HCT116 (cell line): Measurements from ENCODE around the gene SERINC3. TPM values are rescaled to one million over a fixed set of nuclear protein-coding genes. Genes with fewer than 3 reads are reported as not detected.

Experiments used
- ATAC-seq: fragments of 200-7000 bp; cut with Tn5 transposase; 2 replicates; pipeline ENCODE4 v1.9.1; 2020; ENCODE audit warnings: mild to moderate bottlenecking, moderate library complexity
- BruUV-seq: library from RNA; stranded (reverse); fragments of 400-500 nt; replicated peaks from 2 replicates; lab custom pipeline; 2021; lab: Mats Ljungman, UMichigan
- CTCF ChIA-PET: fragments of 300-600 bp; sonication (Branson Sonifier 250); formaldehyde crosslinking; loops from one replicate; lab custom pipeline; 2021; ENCODE audit warnings: antibody characterized with exemption; lab: Charles Lee
- POLR2A ChIA-PET: fragments of 300-600, 350-600 bp; sonication (Branson Sonifier 250); formaldehyde crosslinking; loops from one replicate; lab custom pipeline; 2021; ENCODE audit warnings: antibody characterized with exemption; lab: Charles Lee
- RAD21 ChIA-PET, 2 experiments: fragments of 300-600 bp; sonication (Branson Sonifier 250); formaldehyde crosslinking; loops; one replicate each; lab custom pipeline; 2023; ENCODE audit warnings: low total read pairs in 2 of 2; ENCODE audit not compliant: uncharacterized antibody in 2 of 2, unreplicated experiment in 2 of 2, low non-redundant PET in 1 of 2; lab: Charles Lee
- DNase-seq: peaks from one replicate; pipeline ENCODE4 v3.0.0-alpha.2; 2010; ENCODE audit warnings: low read depth, low spot score
- H2AFZ ChIP-seq: fragments of 200-600 bp; shearing (Covaris generic), sonication (generic); 2 replicates; pipeline ENCODE4 v1.6.1; 2017; ENCODE audit warnings: low read depth, mixed run types, mixed read lengths, antibody characterized with exemption, low read length; ENCODE audit not compliant: poor library complexity, severe bottlenecking
- H3K27ac ChIP-seq: 2 replicates; pipeline ENCODE4 v1.5.1; 2012; ENCODE audit warnings: low read depth, low read length
- H3K27me3 ChIP-seq: fragments of 200-600 bp; sonication (generic); 2 replicates; pipeline ENCODE4 v1.6.1; 2016; ENCODE audit warnings: mixed run types, low read length, mixed read lengths; ENCODE audit not compliant: insufficient read depth
- H3K36me3 ChIP-seq, 2 experiments: fragments of 200-500 bp in 1 of 2; fragments of 200-600 bp in 1 of 2; sonication (Bioruptor generic) in 1 of 2; sonication (generic) in 1 of 2; 2 replicates each; pipeline versions ENCODE4 v1.5.1 to v1.6.1; 2014 to 2016; ENCODE audit warnings: low read length in 2 of 2, inconsistent platforms in 1 of 2, mixed read lengths in 1 of 2, mixed run types in 1 of 2; ENCODE audit not compliant: insufficient read depth in 2 of 2, control insufficient read depth in 1 of 2
- H3K4me1 ChIP-seq, 2 experiments: fragments of 200-600 bp in 1 of 2; sonication (generic) in 1 of 2; 2 replicates each; pipeline versions ENCODE4 v1.5.1 to v1.6.1; 2012 to 2017; ENCODE audit warnings: low read length in 2 of 2, inconsistent platforms in 1 of 2, mild to moderate bottlenecking in 1 of 2, mixed read lengths in 1 of 2, mixed run types in 1 of 2, moderate library complexity in 1 of 2; ENCODE audit not compliant: insufficient read depth in 2 of 2, control insufficient read depth in 1 of 2
- H3K4me2 ChIP-seq: fragments of 200-600 bp; sonication (generic); 2 replicates; pipeline ENCODE4 v1.6.1; 2017; ENCODE audit warnings: mixed run types, low read length, mixed read lengths
- H3K4me3 ChIP-seq, 2 experiments: fragments of 200-600 bp in 1 of 2; sonication (generic) in 1 of 2; replicated peaks in 1 of 2; 2 replicates each; pipeline ENCODE4 v1.5.1; 2011 to 2016; ENCODE audit warnings: low read length in 2 of 2, control low read depth in 1 of 2, low read depth in 1 of 2, mild to moderate bottlenecking in 1 of 2, mixed read lengths in 1 of 2, mixed run types in 1 of 2
- H3K79me2 ChIP-seq: fragments of 200-600 bp; sonication (generic); 2 replicates; pipeline ENCODE4 v1.6.1; 2017; ENCODE audit warnings: mild to moderate bottlenecking, mixed run types, low read length, moderate library complexity, mixed read lengths; ENCODE audit not compliant: insufficient read depth
- H3K9ac ChIP-seq: fragments of 200-600 bp; sonication (generic); 2 replicates; pipeline ENCODE4 v1.6.1; 2016; ENCODE audit warnings: low read length, mixed read lengths
- H3K9me2 ChIP-seq: fragments of 200-600 bp; sonication (generic), shearing (Covaris generic); 2 replicates; pipeline ENCODE4 v1.6.1; 2017; ENCODE audit warnings: mixed run types, mild to moderate bottlenecking, moderate library complexity; ENCODE audit not compliant: insufficient read depth
- H3K9me3 ChIP-seq, 2 experiments: fragments of 200-500 bp in 1 of 2; fragments of 200-600 bp in 1 of 2; sonication (Bioruptor generic) in 1 of 2; sonication (generic) in 1 of 2; 2 replicates each; pipeline ENCODE4 v1.6.1; 2014 to 2017; ENCODE audit warnings: low read length in 2 of 2, mixed read lengths in 2 of 2, inconsistent platforms in 1 of 2, low read depth in 1 of 2, mild to moderate bottlenecking in 1 of 2, mixed run types in 1 of 2, moderate library complexity in 1 of 2; ENCODE audit not compliant: control insufficient read depth in 1 of 2, insufficient read depth in 1 of 2
- H4K20me1 ChIP-seq: fragments of 200-600 bp; sonication (generic), shearing (Covaris generic); 2 replicates; pipeline ENCODE4 v1.6.1; 2017; ENCODE audit warnings: mixed run types, mild to moderate bottlenecking, moderate library complexity; ENCODE audit not compliant: insufficient read depth
- CBX3 ChIP-seq: IDR thresholded peaks from 2 replicates; pipeline ENCODE4 v1.6.1; 2012; ENCODE audit warnings: low read depth
- ELF1 ChIP-seq: IDR thresholded peaks from 2 replicates; pipeline ENCODE4 v1.6.1; 2012; ENCODE audit warnings: low read depth, borderline replicate concordance
- EZH2 ChIP-seq: fragments of 200-600 bp; sonication (generic); IDR thresholded peaks from 2 replicates; pipeline ENCODE4 v1.6.1; 2017; ENCODE audit warnings: antibody characterized with exemption, mixed run types
- MAX ChIP-seq: IDR thresholded peaks from 2 replicates; pipeline ENCODE4 v1.6.1; 2012
- POLR2AphosphoS5 ChIP-seq: IDR thresholded peaks from 2 replicates; pipeline ENCODE4 v1.6.1; 2011; ENCODE audit warnings: mild to moderate bottlenecking, low read depth, low read length, moderate library complexity
- RAD21 ChIP-seq: IDR thresholded peaks from 2 replicates; pipeline ENCODE4 v1.6.1; 2012; ENCODE audit warnings: low read depth, mild to moderate bottlenecking
- SRF ChIP-seq: IDR thresholded peaks from 2 replicates; pipeline ENCODE4 v1.6.1; 2012; ENCODE audit warnings: low read depth
- ZBTB33 ChIP-seq: IDR thresholded peaks from 2 replicates; pipeline ENCODE4 v1.6.1; 2011; ENCODE audit warnings: mild to moderate bottlenecking, low read length, moderate library complexity; ENCODE audit not compliant: insufficient replicate concordance; ENCODE audit errors: extremely low read depth
- intact Hi-C: fragments of 100-400 bp; cut with micrococcal nuclease; formaldehyde crosslinking; loops from 2 replicates; pipeline ENCODE4 v1.10.0; 2022
- total RNA-seq: library from RNA; stranded (reverse); gene quantifications from one replicate; pipeline ENCODE4 v1.2.1, GENCODE V29; 2021; ENCODE audit not compliant: unreplicated experiment

Gene SERINC3
- total RNA-seq, 1 experiment from 2014 or later, result 56.8 TPM

GRCh38 chr20:44485078-44485829 is 36.6 kb downstream of the SERINC3 start:
- H3K27me3 ChIP-seq, result no peaks in the 10 kb centered on the region
- H3K36me3 ChIP-seq, result peaks cover 28% of the 10 kb centered on the region in 2 experiments; a peak in 3 of 4 replicates
- ATAC-seq (no peak), DNase-seq (no peak)
- H4K20me1 ChIP-seq, result no peaks in the 10 kb centered on the region
- no peak overlapping the region for H3K9ac ChIP-seq
- H3K4me3 ChIP-seq, result no peak overlapping the region
- no peaks in the 10 kb centered on the region for H3K4me1 ChIP-seq
- no peaks in the 10 kb centered on the region for H3K9me2 ChIP-seq
- ChIA-PET CTCF (no interaction called here), RAD21 (no interaction called here), POLR2A (no interaction called here)
- no peak overlapping the region for H3K27ac ChIP-seq
- intact Hi-C loops, result no loop called here
- H3K79me2 ChIP-seq, result no peaks in the 10 kb centered on the region
- no peak for TF ChIP-seq ZBTB33
- TF ChIP-seq EZH2, result no peak
- no peak for TF ChIP-seq MAX
- TF ChIP-seq POLR2AphosphoS5, result no peak
- no peak for TF ChIP-seq CBX3
- TF ChIP-seq SRF, result no peak
- H2AFZ ChIP-seq, result no peak overlapping the region
- H3K4me2 ChIP-seq, result no peak overlapping the region
- H3K9me3 ChIP-seq, result no peaks in the 10 kb centered on the region
- BruUV-seq, result no TSS peak

DNA sequence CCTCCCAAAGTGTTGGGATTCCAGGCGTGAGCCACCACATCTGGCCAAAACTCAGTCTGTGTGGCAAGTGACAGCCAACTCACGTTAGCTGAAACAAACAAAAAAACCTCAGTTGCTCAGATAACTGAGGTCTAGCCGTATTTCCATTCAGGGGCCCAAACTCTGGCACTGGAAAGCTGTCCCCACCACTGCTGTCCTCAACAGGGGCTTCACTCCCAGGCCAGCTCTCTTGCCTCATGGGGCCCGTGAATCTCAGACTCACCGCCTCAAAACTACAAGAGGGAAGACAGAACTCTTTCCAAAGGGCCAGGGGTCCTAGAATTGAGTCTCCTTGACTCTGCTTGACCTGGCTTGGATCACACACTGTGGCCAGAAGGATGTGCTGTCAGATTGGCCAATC is 38.8 kb downstream of the SERINC3 start:
- Histone ChIP-seq H3K4me3 (no peak overlapping the region), H3K9me3 (no peaks in the 10 kb centered on the region), H3K79me2 (no peaks in the 10 kb centered on the region), H3K27me3 (no peaks in the 10 kb centered on the region), H3K4me2 (no peak overlapping the region), H3K9ac (no peak overlapping the region), H3K4me1 (no peaks in the 10 kb centered on the region), H2AFZ (no peak overlapping the region), H4K20me1 (no peaks in the 10 kb centered on the region), H3K27ac (no peak overlapping the region), H3K36me3 (peaks cover 20 to 21% of the 10 kb centered on the region in 2 experiments; a peak in 3 of 4 replicates), H3K9me2 (no peaks in the 10 kb centered on the region)
- intact Hi-C loops, result no loop called here
- no peak for TF ChIP-seq MAX
- TF ChIP-seq ELF1, result no peak
- TF ChIP-seq EZH2, result no peak
- TF ChIP-seq RAD21, result no peak
- ChIA-PET RAD21 (no interaction called here), CTCF (no interaction called here), POLR2A (no interaction called here)
- BruUV-seq, result no TSS peak
- DNase-seq, result no peak
- ATAC-seq, result no peak
